Activated CD8-positive, alpha-beta memory T cell treated with anti-CD3 and anti-CD28 coated beads for 48 hours (primary cell): ENCODE data around the gene MVP.

Experiments used
- DNase-seq, 3 experiments: peaks; one replicate each; pipeline ENCODE4 v3.0.0-alpha.2; 2020; ENCODE audit warnings: low read depth in 2 of 3, low spot score in 2 of 3

Gene MVP

GRCh38 chr16:29841631-29842030 is 21.4 kb downstream of the MVP start:
- DNase-seq = no peak

GRCh38 chr16:29842732-29843346 is 22.6 kb downstream of the MVP start:
- DNase-seq = no peak

GRCh38 chr16:29843931-29844330 is 23.7 kb downstream of the MVP start:
- no peak for DNase-seq

DNA sequence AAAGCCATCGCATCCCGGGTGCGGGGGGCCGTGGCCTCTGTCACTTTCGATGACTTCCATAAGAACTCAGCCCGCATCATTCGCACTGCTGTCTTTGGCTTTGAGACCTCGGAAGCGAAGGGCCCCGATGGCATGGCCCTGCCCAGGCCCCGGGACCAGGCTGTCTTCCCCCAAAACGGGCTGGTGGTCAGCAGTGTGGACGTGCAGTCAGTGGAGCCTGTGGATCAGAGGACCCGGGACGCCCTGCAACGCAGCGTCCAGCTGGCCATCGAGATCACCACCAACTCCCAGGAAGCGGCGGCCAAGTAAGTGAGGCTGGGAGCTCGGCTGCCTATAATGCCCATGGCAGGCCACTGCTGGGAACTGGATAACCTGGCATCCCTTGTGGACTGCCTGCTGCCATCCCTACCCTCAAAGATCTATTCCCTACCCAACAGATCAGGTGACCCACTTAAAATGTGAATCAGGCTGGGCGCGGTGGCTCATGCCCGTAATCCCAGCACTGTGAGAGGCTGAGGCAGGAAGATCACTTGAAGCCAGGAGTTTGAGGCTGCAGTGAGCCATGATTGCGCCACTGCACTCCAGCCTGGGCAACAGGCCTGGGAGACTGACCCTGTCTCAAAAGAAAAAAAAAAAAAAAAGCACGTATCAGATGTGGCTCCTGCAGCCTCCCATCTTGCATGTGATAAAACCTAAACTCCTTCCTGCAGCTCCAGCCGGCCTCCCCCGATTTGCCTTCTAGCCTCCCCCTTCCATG is 24.5 kb downstream of the MVP start:
- DNase-seq = no peak

DNA sequence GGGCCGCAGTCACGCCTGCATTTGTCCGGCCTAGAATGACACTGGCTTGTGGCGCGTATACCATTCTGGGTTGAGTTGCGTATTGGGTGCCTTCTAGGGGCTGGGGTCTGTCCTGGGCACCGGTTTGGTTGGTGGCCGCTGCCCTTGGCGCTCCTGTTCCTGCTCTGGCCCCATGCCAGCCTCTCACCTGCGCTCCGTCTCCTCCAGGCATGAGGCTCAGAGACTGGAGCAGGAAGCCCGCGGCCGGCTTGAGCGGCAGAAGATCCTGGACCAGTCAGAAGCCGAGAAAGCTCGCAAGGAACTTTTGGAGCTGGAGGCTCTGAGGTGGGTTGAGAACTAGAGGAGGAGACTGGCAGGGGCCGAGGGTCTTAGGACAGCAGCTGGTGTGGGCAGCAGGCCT is 25.4 kb downstream of the MVP start:
- DNase-seq = no peak

- peak; percentile 54 to 79 (median 78) for DNase-seq
Observed at GRCh38 chr16:29848420-29849297, 28.4 kb downstream of the MVP start.

- no peak for DNase-seq
Observed at GRCh38 chr16:29849505-29849904, 29.2 kb downstream of the MVP start.

DNA sequence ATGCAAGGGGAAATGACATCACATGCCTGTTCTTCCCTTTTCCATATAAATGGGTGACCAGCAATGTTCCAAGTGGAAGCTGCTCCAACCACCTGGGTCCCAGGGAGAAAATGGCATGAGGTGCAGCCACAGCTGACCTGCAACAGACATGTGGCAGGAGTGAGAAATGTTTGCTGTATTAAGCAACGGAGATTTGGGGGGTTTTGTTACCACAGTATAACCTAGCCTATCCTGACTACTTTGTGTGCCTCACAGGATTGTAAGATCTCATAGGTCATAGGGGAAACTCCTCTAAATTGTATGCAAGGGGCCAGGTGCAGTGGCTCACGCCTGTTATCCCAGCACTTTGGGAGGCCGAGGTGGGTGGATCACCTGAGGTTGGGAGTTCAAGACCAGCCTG is 30.7 kb downstream of the MVP start:
- DNase-seq = no peak

- no peak for DNase-seq
Observed at GRCh38 chr16:29852654-29853053, 32.4 kb downstream of the MVP start.

- DNase-seq = no peak
Observed at GRCh38 chr16:29854520-29855100, 34.3 kb downstream of the MVP start.

- no peak for DNase-seq
Observed at GRCh38 chr16:29857133-29857760, 37.0 kb downstream of the MVP start.

DNA sequence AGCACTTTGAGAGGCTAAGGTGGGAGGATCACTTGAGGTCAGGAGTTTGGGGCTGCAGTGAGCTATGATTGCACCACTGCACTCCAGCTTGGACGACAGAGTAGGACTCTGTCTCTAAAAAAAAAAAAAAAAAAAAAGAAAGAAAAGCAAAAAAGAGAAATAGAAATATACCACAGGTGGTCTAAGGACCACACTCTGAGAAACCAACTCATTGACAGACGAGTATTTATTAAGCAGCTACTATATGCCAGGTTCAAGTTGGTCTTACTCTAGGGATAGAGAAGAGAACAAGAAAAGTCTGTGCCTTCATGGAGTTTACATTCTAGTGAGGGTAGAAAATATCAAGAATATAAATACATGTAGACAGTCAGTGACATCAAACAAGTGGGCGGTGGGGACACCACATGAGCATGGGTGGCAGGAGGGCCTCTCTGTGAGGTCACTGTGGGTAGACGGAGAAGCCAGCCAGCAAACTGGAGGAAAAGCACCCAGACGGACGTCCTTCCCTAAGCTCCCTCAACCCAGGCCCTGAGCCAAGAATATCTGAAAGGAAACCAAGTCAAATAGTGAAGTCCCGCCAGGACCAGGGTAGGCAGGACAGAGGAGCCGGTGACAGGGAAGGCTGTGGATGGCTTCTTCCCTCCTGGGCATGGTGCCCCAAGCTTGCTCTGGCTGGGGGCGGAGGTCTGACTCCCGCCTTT is 38.0 kb downstream of the MVP start:
- no peak for DNase-seq

GRCh38 chr16:29858974-29859373 is 38.7 kb downstream of the MVP start:
- no peak for DNase-seq

DNA sequence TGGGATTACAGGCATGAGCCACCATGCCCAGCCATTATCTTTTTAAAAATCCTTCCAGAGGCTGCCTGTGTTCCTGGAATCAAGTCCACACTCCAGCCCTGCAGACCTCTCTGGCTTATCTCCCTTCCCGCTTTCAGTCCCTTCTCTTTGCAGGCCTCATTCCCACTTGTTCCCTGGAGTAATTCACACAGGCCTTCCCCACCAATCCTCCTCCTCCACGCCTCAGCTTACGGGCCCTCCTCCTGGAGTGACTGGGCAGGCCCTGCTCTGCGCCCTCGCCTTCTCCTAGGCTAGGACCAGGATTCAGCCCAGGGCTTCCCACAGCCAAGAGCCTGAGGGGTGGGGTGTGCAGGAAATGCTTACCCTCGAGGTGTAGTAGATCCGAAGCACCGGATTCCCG is 40.0 kb downstream of the MVP start:
- no peak for DNase-seq

DNA sequence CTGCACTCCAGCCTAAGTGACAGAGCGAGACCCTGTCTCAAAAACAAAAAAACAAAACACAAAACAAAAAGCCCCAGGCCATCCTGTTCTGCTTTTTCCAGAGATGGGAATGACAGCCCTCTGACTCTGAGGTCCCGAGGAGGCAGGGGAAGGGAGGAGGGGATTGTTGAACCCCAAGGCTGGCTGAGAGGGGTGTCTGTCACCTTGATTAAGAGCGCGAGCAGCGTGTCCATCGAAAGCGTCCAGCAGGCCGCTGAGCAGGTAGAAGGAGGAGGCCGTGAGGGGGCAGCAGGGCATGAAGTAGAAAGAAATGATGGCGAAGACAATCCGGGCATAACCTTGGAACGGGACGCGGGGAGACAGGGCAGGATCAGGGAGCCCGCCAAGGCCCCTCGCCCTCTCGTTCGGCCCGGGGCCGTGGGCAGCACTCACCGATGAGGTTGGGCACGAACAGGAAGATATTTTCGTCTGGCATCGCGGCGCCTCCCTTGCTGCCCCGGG is 42.2 kb downstream of the MVP start:
- no peak for DNase-seq

DNA sequence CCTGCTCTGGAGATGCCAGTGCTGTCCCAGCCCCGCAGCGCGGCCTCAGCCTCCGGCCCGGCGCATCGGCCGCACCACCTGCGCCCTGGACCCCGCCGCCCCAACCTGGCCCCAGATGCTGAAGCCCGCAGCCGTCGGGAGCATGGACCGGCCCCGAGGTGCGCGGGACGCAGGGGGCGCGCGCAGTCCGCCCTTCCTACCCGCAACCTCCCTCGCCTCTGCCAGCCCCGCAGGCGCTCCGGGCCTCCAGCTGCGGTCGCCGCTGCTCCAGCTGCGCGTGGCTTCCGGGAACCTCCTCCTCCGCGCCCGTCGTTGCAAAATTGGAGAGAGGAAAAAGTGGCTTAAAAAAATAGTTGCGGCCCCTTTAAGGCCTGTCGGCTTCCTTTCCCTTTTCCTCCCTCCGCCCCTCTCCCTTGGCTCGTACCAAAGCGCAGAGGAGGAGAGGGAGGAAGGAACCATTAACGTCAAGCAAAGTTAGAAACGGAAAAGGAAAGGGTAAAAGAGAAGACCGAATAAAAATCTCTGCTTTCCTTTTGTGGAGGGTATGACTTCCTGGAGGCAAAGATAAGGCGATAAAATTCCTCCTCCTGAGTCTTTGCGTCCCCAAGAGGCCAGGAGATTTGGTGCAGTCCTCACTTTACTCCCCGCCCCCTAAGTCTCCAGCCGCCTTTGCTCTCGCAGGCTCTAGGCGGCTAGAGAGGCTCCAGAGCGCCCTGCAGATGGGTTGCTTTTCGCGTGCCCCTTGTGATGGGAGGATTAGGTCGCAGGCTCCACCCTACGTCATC is 42.8 kb downstream of the MVP start, which contains the start of gene CDIPT:
Gene CDIPT (minus strand): TSS at position 343 of the 785 bp plus-strand sequence. CDS start 369 bp downstream, outside the sequence.
- DNase-seq = peak; percentile 70 to 79 (median 78)

GRCh38 chr16:29863669-29863984 is 43.4 kb downstream of the MVP start:
- no peak for DNase-seq

DNA sequence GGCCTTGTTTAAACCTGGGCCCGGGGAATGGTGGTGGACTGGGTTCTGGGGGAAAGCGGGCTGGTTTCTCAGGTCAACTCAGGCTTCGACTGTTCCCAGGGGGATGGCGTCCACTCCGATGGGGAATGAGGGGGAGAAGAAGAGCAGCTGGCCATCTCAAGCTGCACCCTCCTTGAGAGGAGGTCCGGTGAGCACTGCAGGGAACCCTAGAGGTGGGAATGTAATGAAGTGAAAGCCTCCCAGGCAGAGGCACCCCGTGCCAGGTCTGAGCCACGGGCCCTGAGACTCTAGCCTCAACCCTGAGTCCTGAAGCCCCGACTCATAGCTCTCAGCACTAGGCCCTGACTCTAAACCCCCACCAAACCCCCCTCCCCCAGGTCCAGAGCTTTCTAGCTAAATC is 43.9 kb downstream of the MVP start:
- no peak for DNase-seq

GRCh38 chr16:29868396-29869009 is 48.2 kb downstream of the MVP start:
- DNase-seq = no peak
